Breast epithelium (tissue), 3 donors: Measurements from ENCODE around the gene POC5.

Experiments used
- CTCF ChIP-seq, 3 donors: fragments of 450-650 bp; IDR thresholded peaks; one replicate each; pipeline ENCODE4 v1.5.1; 2016 to 2017; ENCODE audit warnings: antibody characterized with exemption in 3 of 3, mild to moderate bottlenecking in 3 of 3, moderate library complexity in 3 of 3
- POLR2AphosphoS5 ChIP-seq, 3 donors: sonication (generic); formaldehyde crosslinking; IDR thresholded peaks; one replicate each; pipeline ENCODE4 v1.6.1; 2017; ENCODE audit warnings: antibody characterized with exemption in 3 of 3

GRCh38 chr5:75716715-75717081 is 539 bp downstream of the POC5 start:
- TF ChIP-seq CTCF (IDR thresholded peaks at IDR 0.05), result no peak
- no peak for TF ChIP-seq POLR2AphosphoS5 (IDR thresholded peaks at IDR 0.05)
